Suprapubic skin (tissue), 3 donors: ENCODE data around the gene MOB3C.

ENCODE experiments used
- POLR2A ChIP-seq, 2 donors: fragments of 450-650 bp; IDR thresholded peaks; one replicate each; pipeline ENCODE4 v1.6.1; 2017; ENCODE audit warnings: antibody characterized with exemption in 2 of 2, mild to moderate bottlenecking in 2 of 2, moderate library complexity in 2 of 2
- TF ChIP-seq, protein P1 (sequence below), 2 donors: fragments of 200-600 bp in 1 of 2; fragments of 450-650 bp in 1 of 2; sonication (generic) in 1 of 2; IDR thresholded peaks; one replicate each; pipeline ENCODE4 v1.5.1; 2016 to 2019; ENCODE audit warnings: antibody characterized with exemption in 2 of 2, mild to moderate bottlenecking in 1 of 2, moderate library complexity in 1 of 2

DNA sequence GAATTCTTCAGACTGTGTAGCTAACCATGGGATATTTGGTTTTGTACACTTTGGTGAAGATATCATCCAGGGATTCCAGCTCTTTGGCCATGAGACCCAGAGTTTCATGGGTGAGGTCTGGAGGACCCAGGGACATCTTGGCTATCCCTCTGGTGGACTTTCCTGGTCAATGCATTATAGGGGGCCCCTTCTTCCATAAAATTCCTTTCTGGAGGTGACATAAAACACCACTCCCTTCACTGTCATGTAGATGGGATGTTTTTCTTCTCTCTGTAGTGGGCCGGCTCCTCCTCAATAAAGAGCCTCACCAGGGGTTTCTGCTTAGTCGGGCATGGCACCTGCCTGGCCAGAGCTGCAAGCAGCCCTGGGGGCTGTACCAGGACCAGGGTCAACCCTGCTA lies 49.4 kb upstream of the MOB3C start:
- TF ChIP-seq, protein P1, sequence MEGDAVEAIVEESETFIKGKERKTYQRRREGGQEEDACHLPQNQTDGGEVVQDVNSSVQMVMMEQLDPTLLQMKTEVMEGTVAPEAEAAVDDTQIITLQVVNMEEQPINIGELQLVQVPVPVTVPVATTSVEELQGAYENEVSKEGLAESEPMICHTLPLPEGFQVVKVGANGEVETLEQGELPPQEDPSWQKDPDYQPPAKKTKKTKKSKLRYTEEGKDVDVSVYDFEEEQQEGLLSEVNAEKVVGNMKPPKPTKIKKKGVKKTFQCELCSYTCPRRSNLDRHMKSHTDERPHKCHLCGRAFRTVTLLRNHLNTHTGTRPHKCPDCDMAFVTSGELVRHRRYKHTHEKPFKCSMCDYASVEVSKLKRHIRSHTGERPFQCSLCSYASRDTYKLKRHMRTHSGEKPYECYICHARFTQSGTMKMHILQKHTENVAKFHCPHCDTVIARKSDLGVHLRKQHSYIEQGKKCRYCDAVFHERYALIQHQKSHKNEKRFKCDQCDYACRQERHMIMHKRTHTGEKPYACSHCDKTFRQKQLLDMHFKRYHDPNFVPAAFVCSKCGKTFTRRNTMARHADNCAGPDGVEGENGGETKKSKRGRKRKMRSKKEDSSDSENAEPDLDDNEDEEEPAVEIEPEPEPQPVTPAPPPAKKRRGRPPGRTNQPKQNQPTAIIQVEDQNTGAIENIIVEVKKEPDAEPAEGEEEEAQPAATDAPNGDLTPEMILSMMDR (IDR thresholded peaks at IDR 0.05), result no peak
- no peak for TF ChIP-seq POLR2A (IDR thresholded peaks at IDR 0.05)
